Activated CD8-positive, alpha-beta T cell treated with anti-CD3 and anti-CD28 coated beads for 36 hours (primary cell): ENCODE measurements around the gene B3GAT1. TPM values are rescaled to one million over a fixed set of nuclear protein-coding genes. Genes with fewer than 3 reads are reported as not detected.

ENCODE experiments used
- ATAC-seq: fragments of 200-7000 bp; cut with Tn5 transposase; one replicate; pipeline ENCODE4 v1.10.0; 2021; ENCODE audit warnings: mild to moderate bottlenecking, moderate library complexity
- CTCF ChIA-PET: fragments of 350-600 bp; sonication (Branson Sonifier 250); formaldehyde crosslinking; loops from one replicate; lab custom pipeline; 2021; ENCODE audit warnings: antibody characterized with exemption; lab: Charles Lee
- POLR2A ChIA-PET: fragments of 350-600 bp; sonication (Branson Sonifier 250); formaldehyde crosslinking; loops from one replicate; lab custom pipeline; 2021; ENCODE audit warnings: antibody characterized with exemption; lab: Charles Lee
- DNase-seq: peaks from one replicate; pipeline ENCODE4 v3.0.0-alpha.2; 2020
- H3K27ac Mint-ChIP-seq: one replicate; pipeline ENCODE4 v1.8.0; 2021; ENCODE audit warnings: mild to moderate bottlenecking, mixed read lengths
- H3K27me3 Mint-ChIP-seq: one replicate; pipeline ENCODE4 v1.8.0; 2021; ENCODE audit warnings: mixed read lengths
- H3K36me3 Mint-ChIP-seq: one replicate; pipeline ENCODE4 v1.8.0; 2021; ENCODE audit warnings: low read depth, mixed read lengths
- H3K4me1 Mint-ChIP-seq: one replicate; pipeline ENCODE4 v1.8.0; 2021; ENCODE audit warnings: low read depth, mixed read lengths
- H3K4me3 Mint-ChIP-seq: one replicate; pipeline ENCODE4 v1.8.0; 2021; ENCODE audit warnings: mild to moderate bottlenecking, moderate library complexity, mixed read lengths
- H3K9me3 Mint-ChIP-seq: one replicate; pipeline ENCODE4 v1.8.0; 2021; ENCODE audit warnings: mixed read lengths
- intact Hi-C: fragments of 100-400 bp; cut with micrococcal nuclease; formaldehyde crosslinking; loops from one replicate; pipeline ENCODE4 v1.10.0; 2022
- total RNA-seq, 2 experiments: library from RNA; stranded (reverse); gene quantifications; one replicate each; pipeline ENCODE4 v1.2.3, GENCODE V29; 2021
- TF ChIP-seq, protein P1 (sequence below): fragments of 200-600 bp; IDR thresholded peaks from one replicate; pipeline ENCODE4 v1.8.0; 2022; ENCODE audit warnings: antibody characterized with exemption, mild to moderate bottlenecking

B3GAT1 gene
- total RNA-seq, 2 experiments from 2014 or later: 0.07 TPM; not detected in 1

GRCh38 chr11:134340354-134340964, 71.6 kb downstream of the B3GAT1 start:
- TF ChIP-seq, protein P1, sequence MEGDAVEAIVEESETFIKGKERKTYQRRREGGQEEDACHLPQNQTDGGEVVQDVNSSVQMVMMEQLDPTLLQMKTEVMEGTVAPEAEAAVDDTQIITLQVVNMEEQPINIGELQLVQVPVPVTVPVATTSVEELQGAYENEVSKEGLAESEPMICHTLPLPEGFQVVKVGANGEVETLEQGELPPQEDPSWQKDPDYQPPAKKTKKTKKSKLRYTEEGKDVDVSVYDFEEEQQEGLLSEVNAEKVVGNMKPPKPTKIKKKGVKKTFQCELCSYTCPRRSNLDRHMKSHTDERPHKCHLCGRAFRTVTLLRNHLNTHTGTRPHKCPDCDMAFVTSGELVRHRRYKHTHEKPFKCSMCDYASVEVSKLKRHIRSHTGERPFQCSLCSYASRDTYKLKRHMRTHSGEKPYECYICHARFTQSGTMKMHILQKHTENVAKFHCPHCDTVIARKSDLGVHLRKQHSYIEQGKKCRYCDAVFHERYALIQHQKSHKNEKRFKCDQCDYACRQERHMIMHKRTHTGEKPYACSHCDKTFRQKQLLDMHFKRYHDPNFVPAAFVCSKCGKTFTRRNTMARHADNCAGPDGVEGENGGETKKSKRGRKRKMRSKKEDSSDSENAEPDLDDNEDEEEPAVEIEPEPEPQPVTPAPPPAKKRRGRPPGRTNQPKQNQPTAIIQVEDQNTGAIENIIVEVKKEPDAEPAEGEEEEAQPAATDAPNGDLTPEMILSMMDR: no peak

DNA sequence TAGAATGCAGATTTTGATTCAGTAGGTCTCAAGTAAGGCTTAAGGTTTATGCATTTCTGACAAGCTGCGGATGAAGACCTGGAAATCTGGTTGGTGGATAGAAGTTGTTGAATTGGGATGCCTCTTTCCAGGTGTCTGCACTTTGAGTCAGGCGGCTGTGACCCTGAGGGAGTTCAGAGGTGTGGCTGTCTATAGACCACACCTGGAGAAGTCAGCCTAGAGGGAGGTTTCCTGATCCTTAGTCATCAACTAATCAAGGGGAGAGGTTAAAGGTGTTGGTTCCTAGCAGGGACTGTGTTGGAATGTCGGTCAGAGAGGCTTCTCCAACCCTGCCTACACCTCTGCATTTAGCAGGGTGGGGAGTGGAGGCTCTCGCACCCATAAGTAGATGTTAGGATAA, 72.3 kb downstream of the B3GAT1 start:
- no peaks in the 10 kb centered on the region for H3K9me3 Mint-ChIP-seq
- ATAC-seq: no peak
- no peak for DNase-seq
- peaks cover under 1% of the 10 kb centered on the region for H3K27me3 Mint-ChIP-seq
- no peaks in the 10 kb centered on the region for H3K36me3 Mint-ChIP-seq
- TF ChIP-seq, protein P1: no peak
- H3K27ac Mint-ChIP-seq: no peak overlapping the region
- H3K4me3 Mint-ChIP-seq: no peak overlapping the region
- H3K4me1 Mint-ChIP-seq: peaks cover under 1% of the 10 kb centered on the region
- intact Hi-C loops: no loop called here
- POLR2A ChIA-PET: no interaction called here
- CTCF ChIA-PET: no interaction called here

More at GRCh38 chr11:134340354-134340964, 71.6 kb downstream of the B3GAT1 start:
- CTCF ChIA-PET: interaction anchor here (0.9 kb wide), 1 partner anchor 15 kb away, joined by 3 read pairs; no protein-coding TSS in a partner anchor
- Mint-ChIP-seq H3K9me3 (no peaks in the 10 kb centered on the region), H3K4me1 (no peaks in the 10 kb centered on the region), H3K4me3 (no peak overlapping the region), H3K27ac (no peak overlapping the region), H3K27me3 (no peaks in the 10 kb centered on the region), H3K36me3 (no peaks in the 10 kb centered on the region)
- intact Hi-C loops: no loop called here
- ATAC-seq: no peak
- POLR2A ChIA-PET: no interaction called here
- no peak for DNase-seq

DNA sequence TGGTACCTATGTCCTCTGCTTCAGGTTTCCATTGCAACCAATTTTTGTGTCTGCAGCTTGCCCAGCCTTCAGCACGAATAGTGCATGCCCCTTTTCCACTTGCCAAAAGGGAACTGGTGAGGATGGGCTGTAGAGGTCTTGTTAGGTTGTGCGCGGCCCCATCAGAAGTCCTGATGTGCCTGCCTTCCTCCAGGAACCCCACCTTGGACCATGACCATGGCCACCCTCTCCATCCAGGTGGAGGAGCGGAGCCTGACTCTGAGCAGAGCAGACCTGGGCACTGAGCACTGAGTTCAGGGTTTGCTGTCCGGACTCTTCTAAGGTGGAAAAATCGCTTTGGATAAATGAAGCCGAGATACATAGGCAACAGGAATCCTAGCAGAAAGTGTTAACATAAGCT, 73.4 kb downstream of the B3GAT1 start:
- Mint-ChIP-seq H3K9me3 (no peaks in the 10 kb centered on the region), H3K27ac (no peak overlapping the region), H3K36me3 (no peaks in the 10 kb centered on the region), H3K4me3 (no peak overlapping the region), H3K27me3 (peaks cover 2% of the 10 kb centered on the region), H3K4me1 (peaks cover 5% of the 10 kb centered on the region)
- intact Hi-C loops: no loop called here
- DNase-seq (no peak), ATAC-seq (no peak)
- TF ChIP-seq, protein P1: no peak
- CTCF ChIA-PET: no interaction called here
- POLR2A ChIA-PET: no interaction called here

GRCh38 chr11:134338068-134338467, 74.0 kb downstream of the B3GAT1 start:
- CTCF ChIA-PET: no interaction called here

DNA sequence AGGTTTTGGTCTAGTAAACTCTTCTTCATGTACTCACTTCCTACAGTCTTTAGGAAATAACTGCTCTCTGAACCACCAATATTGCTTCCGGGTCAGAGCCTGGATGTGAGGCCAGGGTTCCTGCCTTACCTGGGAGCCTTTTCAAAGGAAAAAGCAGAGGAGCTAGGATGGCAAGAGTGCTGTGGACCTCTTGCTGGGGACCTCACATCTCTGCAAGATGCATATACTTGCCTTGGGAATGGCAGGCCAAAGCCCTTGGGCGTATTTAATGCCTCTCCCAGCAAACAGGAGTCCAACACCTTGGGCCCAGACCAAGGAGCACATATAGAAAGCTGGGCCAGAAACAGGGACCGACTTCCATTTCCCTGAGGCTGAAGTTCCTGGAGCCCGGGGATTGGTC, 75.0 kb downstream of the B3GAT1 start:
- no peak overlapping the region for H3K27ac Mint-ChIP-seq
- DNase-seq (no peak), ATAC-seq (no peak)
- no peaks in the 10 kb centered on the region for H3K36me3 Mint-ChIP-seq
- CTCF ChIA-PET: no interaction called here
- POLR2A ChIA-PET: no interaction called here
- no peak overlapping the region for H3K4me3 Mint-ChIP-seq
- TF ChIP-seq, protein P1: no peak
- intact Hi-C loops: no loop called here
- H3K4me1 Mint-ChIP-seq: peaks cover 9% of the 10 kb centered on the region
- H3K27me3 Mint-ChIP-seq: peaks cover 10% of the 10 kb centered on the region
- no peaks in the 10 kb centered on the region for H3K9me3 Mint-ChIP-seq

More at GRCh38 chr11:134338068-134338467, 74.0 kb downstream of the B3GAT1 start:
- ATAC-seq (no peak), DNase-seq (no peak)
- peaks cover 7% of the 10 kb centered on the region for H3K27me3 Mint-ChIP-seq
- no peak overlapping the region for H3K27ac Mint-ChIP-seq
- H3K9me3 Mint-ChIP-seq: no peaks in the 10 kb centered on the region
- no peaks in the 10 kb centered on the region for H3K36me3 Mint-ChIP-seq
- H3K4me3 Mint-ChIP-seq: no peak overlapping the region
- TF ChIP-seq, protein P1: no peak
- intact Hi-C loops: no loop called here
- POLR2A ChIA-PET: no interaction called here
- H3K4me1 Mint-ChIP-seq: peaks cover 7% of the 10 kb centered on the region
